GM18517 (cell line): ENCODE results near the gene LRIG1.

Experiments
- ATAC-seq: cut with Tn5 transposase; IDR thresholded peaks from one replicate; pipeline ENCODE4 v1.9.1; 2021; ENCODE audit warnings: mild to moderate bottlenecking, moderate library complexity; ENCODE audit not compliant: unreplicated experiment

LRIG1 gene

GRCh38 chr3:66504850-66505641 lies 4.2 kb upstream of the LRIG1 start:
- ATAC-seq, result no peak

GRCh38 chr3:66502981-66503380 lies 2.2 kb upstream of the LRIG1 start:
- no peak for ATAC-seq

- ATAC-seq, result no peak
Observed at GRCh38 chr3:66502245-66502874, 1.5 kb upstream of the LRIG1 start.

- ATAC-seq, result no peak
Observed at GRCh38 chr3:66501483-66502244, 842 bp upstream of the LRIG1 start.

- ATAC-seq, result peak; percentile 24
Observed at GRCh38 chr3:66499881-66500575, 794 bp downstream of the LRIG1 start.

- no peak for ATAC-seq
Observed at GRCh38 chr3:66498687-66499621, 1.9 kb downstream of the LRIG1 start.

GRCh38 chr3:66497985-66498671 lies 2.7 kb downstream of the LRIG1 start:
- ATAC-seq, result no peak

GRCh38 chr3:66497288-66497984 lies 3.4 kb downstream of the LRIG1 start:
- no peak for ATAC-seq

GRCh38 chr3:66496746-66497145 lies 4.1 kb downstream of the LRIG1 start:
- ATAC-seq, result no peak

GRCh38 chr3:66496301-66496700 lies 4.5 kb downstream of the LRIG1 start:
- no peak for ATAC-seq

GRCh38 chr3:66495668-66496045 lies 5.2 kb downstream of the LRIG1 start:
- no peak for ATAC-seq

- ATAC-seq, result no peak
Observed at GRCh38 chr3:66494959-66495667, 5.7 kb downstream of the LRIG1 start.

GRCh38 chr3:66493458-66494099 lies 7.2 kb downstream of the LRIG1 start:
- no peak for ATAC-seq

- ATAC-seq, result no peak
Observed at GRCh38 chr3:66492672-66493071, 8.2 kb downstream of the LRIG1 start.

GRCh38 chr3:66492071-66492470 lies 8.8 kb downstream of the LRIG1 start:
- ATAC-seq, result no peak

GRCh38 chr3:66490984-66491383 lies 9.8 kb downstream of the LRIG1 start:
- no peak for ATAC-seq

- ATAC-seq, result no peak
Observed at GRCh38 chr3:66490214-66490613, 10.6 kb downstream of the LRIG1 start.

GRCh38 chr3:66489581-66489980 lies 11.2 kb downstream of the LRIG1 start:
- ATAC-seq, result no peak
